Measurements from ENCODE around the gene SREBF1. TPM values are rescaled to one million over a fixed set of nuclear protein-coding genes. Genes with fewer than 3 reads are reported as not detected.

SREBF1 gene
- total RNA-seq, 1 experiment from 2014 or later: 230 TPM

- Histone ChIP-seq H3K4me3 (ENCODE audit: low read depth in 2 of 2, low read length in 2 of 2) (no peak overlapping the region), H3K9me3 (ENCODE audit: control insufficient read depth, insufficient read depth, low read depth, low read length) (no peaks in the 10 kb centered on the region), H3K27me3 (ENCODE audit: control insufficient read depth, insufficient read depth, low read length) (no peaks in the 10 kb centered on the region), H3K4me1 (ENCODE audit: control insufficient read depth, insufficient read depth, low read length) (peaks cover 34% of the 10 kb centered on the region), H3K27ac (ENCODE audit: low read length) (no peak overlapping the region), H3K36me3 (ENCODE audit: control insufficient read depth, insufficient read depth, low read length) (no peaks in the 10 kb centered on the region)
- in situ Hi-C loops (cut with HindIII; ENCODE audit: low pct_unique_long_range_greater_than_20kb, low sequenced_read_pairs): no loop called here
- ChIA-PET CTCF (no interaction called here), POLR2A (no interaction called here)
- intact Hi-C loops (cut with micrococcal nuclease; ENCODE audit: unreplicated experiment): no loop called here
- BruUV-seq (replicated peaks): no TSS peak
- no peak for TF ChIP-seq POLR2AphosphoS5 (IDR thresholded peaks at IDR 0.05; ENCODE audit: low read depth, low read length)
- DNase-seq (ENCODE audit: low read depth, low spot score): no peak
- no peak for ATAC-seq
Measured at GRCh38 chr17:17772231-17772630, 64.6 kb downstream of the SREBF1 start.

GRCh38 chr17:17771498-17772201 lies 65.1 kb downstream of the SREBF1 start:
- no TSS peak for BruUV-seq (replicated peaks)
- Histone ChIP-seq H3K27ac (ENCODE audit: low read length) (no peak overlapping the region), H3K4me1 (ENCODE audit: control insufficient read depth, insufficient read depth, low read length) (peaks cover 37% of the 10 kb centered on the region), H3K27me3 (ENCODE audit: control insufficient read depth, insufficient read depth, low read length) (no peaks in the 10 kb centered on the region), H3K36me3 (ENCODE audit: control insufficient read depth, insufficient read depth, low read length) (no peaks in the 10 kb centered on the region), H3K4me3 (ENCODE audit: low read depth in 2 of 2, low read length in 2 of 2) (no peak overlapping the region), H3K9me3 (ENCODE audit: control insufficient read depth, insufficient read depth, low read depth, low read length) (no peaks in the 10 kb centered on the region)
- TF ChIP-seq REST (IDR thresholded peaks at IDR 0.05; ENCODE audit: insufficient read depth in 1 of 2, low read depth in 2 of 2, low read length in 1 of 2): no peak
- TF ChIP-seq CTCF (IDR thresholded peaks at IDR 0.05): no peak
- TF ChIP-seq POLR2AphosphoS5 (IDR thresholded peaks at IDR 0.05; ENCODE audit: low read depth, low read length): no peak
- TF ChIP-seq SIN3A (IDR thresholded peaks at IDR 0.05; ENCODE audit: borderline replicate concordance, insufficient read depth, low read depth, low read length): no peak
- TF ChIP-seq TCF7L2 (IDR thresholded peaks at IDR 0.05; ENCODE audit: low read depth, low read length): no peak
- no peak for ATAC-seq
- ChIA-PET CTCF (no interaction called here), POLR2A (no interaction called here)
- intact Hi-C loops (cut with micrococcal nuclease; ENCODE audit: unreplicated experiment) (no loop called here), in situ Hi-C loops (cut with HindIII; ENCODE audit: low pct_unique_long_range_greater_than_20kb, low sequenced_read_pairs) (no loop called here)
- DNase-seq (ENCODE audit: low read depth, low spot score): no peak

- ATAC-seq (no peak), DNase-seq (ENCODE audit: low read depth, low spot score) (no peak)
- Histone ChIP-seq H3K4me3 (ENCODE audit: low read depth in 2 of 2, low read length in 2 of 2) (no peak overlapping the region), H3K4me1 (ENCODE audit: control insufficient read depth, insufficient read depth, low read length) (peaks cover 40% of the 10 kb centered on the region), H3K9me3 (ENCODE audit: control insufficient read depth, insufficient read depth, low read depth, low read length) (no peaks in the 10 kb centered on the region), H3K27me3 (ENCODE audit: control insufficient read depth, insufficient read depth, low read length) (no peaks in the 10 kb centered on the region), H3K27ac (ENCODE audit: low read length) (no peak overlapping the region), H3K36me3 (ENCODE audit: control insufficient read depth, insufficient read depth, low read length) (no peaks in the 10 kb centered on the region)
- in situ Hi-C loops (cut with HindIII; ENCODE audit: low pct_unique_long_range_greater_than_20kb, low sequenced_read_pairs): no loop called here
- ChIA-PET POLR2A (no interaction called here), CTCF (no interaction called here)
- no TSS peak for BruUV-seq (replicated peaks)
- intact Hi-C loops (cut with micrococcal nuclease; ENCODE audit: unreplicated experiment): no loop called here
- TF ChIP-seq TCF7L2 (IDR thresholded peaks at IDR 0.05; ENCODE audit: low read depth, low read length) (no peak), CTCF (IDR thresholded peaks at IDR 0.05) (no peak), SIN3A (IDR thresholded peaks at IDR 0.05; ENCODE audit: borderline replicate concordance, insufficient read depth, low read depth, low read length) (no peak), REST (IDR thresholded peaks at IDR 0.05; ENCODE audit: insufficient read depth in 1 of 2, low read depth in 2 of 2, low read length in 1 of 2) (no peak), POLR2AphosphoS5 (IDR thresholded peaks at IDR 0.05; ENCODE audit: low read depth, low read length) (no peak)
Measured at GRCh38 chr17:17770632-17771044, 66.1 kb downstream of the SREBF1 start.
